Inflammatory macrophage treated with lipopolysaccharide for 1 hour (primary cell): ENCODE data around the gene WNK2.
"Not testable (repeated sequence)": the region's sequence is repeated elsewhere in the genome, so short reads cannot be mapped to it uniquely, and the experiment has no call there.

ENCODE experiments used
- DNase-seq, 2 donors: peaks; one replicate each; pipeline ENCODE4 v3.0.0-alpha.2; 2020 to 2022

WNK2 gene

DNA sequence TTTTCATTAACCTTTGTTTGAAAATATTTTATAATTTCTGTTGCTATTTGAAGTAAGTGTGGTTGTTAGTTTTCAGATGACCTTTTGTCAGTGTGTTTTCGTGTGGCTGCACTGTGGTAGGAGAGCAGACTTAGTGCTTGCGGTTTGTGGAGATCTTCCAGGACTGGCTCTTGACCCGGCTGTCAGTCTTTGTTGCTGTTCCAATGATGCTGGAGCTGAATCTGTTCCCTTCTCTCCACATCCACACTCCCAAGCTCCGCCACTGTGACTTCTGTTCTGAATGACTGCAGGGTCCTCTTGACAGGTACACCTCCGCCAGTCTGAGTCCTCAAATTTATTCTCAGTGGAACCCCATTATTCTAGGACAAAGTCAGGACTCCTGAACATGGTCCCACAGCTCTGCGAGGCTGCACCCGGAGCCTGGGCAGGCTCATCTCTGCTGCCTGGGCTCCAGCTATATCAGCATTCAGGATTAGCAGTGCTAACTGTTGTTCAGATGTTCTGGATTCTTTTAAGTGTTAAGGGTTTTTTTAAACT is 126.0 kb downstream of the WNK2 start:
- DNase-seq = no peak

DNA sequence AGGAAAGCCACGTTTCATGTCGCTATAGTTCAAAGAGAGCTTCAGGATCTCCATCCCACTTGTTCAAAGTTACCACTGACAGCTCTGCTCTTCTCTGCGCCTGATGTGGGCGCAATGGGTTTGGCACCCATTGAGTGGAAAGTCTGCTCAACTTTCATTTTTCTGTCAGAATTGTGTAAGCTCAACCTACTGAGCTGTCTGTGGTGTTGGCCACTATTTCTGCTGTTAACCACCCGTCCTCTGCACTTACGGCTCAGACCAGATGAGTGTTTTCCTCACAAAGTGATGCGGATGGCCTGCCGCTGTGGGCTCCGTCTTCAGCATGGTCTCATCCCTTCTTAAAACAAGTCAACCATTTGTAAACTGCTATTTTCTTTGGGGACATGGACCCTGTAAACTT is 131.2 kb downstream of the WNK2 start:
- DNase-seq = no peak

DNA sequence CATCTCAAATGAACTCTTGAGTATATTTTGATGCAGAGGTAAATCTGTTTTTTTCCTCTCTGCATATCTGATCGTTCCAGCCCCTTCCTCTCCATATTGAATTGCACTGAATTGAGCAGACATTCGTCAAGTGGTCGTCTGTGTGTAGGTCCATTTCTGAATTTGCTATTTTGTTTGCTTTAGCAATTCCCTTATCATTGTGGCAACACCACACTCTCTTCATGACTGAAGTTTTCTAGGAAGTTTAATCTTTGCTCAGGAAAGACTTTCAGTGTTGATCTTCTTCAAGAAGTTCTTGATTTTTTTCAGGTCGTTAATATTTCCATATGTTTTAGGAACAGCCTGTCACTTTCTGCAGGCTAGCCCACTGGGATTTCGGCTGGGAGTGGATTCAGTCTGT is 132.0 kb downstream of the WNK2 start:
- DNase-seq = no peak

DNA sequence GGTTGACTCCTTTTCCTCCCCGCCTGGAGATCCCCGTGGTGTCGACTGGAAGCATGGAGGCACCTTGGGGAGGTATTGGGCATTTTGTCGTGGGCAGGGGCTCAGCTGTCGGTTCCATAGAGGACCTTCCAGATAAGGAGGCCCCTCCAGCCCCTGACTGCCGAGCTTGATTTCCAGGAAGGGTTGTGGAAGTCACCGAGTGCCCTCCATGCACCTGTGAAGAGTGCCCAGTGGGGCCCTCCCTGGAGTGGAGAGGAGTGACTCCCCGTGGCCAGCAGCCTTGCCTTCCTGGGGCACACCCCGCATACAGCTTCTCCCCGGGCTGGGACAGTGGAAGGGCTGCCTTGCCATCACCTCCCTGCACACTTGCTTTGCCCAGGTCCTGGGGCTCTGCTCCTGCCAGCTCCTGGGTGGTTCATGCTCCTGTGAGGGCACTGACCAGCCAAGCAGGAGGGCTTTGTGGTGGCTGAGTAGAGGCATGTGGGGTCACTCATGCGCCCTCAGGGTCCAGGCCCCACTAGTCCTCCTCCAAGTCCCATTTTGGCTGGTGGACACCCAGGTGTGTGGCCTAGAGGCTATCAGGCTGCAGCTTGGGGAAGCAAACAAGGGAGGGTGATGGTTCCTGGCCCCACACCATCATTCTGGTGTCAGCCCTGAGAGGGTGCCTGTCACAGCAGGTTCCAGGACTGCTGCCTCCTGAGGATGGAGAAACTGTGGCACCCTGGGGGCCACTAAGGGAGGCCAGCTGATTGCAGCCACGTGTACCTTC is 133.0 kb downstream of the WNK2 start:
- DNase-seq = no peak

DNA sequence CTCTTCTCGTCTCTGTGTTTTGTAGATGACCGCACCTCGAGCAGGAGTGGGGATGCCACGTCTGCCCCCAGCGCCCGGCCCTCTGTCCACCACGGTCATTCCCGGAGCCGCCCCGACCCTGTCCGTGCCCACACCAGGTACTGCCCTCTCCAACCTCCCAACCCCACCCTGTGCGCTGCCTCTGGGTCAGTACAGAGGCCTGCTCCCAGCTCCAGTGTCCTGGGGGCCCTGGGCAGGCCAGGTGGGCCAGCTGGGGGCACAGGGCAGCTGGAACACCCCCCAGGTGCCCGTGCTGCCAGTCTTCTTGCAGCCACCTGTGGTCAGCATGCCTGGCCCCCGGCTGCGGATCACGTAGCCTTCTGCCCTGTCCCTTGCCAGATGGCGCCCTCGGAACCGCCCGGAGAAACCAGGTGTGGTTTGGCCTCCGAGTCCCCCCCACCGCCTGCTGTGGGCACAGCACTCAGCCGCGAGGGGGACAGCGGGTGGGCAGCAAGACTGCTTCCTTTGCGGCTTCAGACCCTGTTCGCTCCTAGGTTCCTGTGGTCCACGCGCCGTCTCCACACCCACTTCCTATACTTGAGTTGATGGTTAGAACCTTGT is 133.7 kb downstream of the WNK2 start:
- no peak for DNase-seq

DNA sequence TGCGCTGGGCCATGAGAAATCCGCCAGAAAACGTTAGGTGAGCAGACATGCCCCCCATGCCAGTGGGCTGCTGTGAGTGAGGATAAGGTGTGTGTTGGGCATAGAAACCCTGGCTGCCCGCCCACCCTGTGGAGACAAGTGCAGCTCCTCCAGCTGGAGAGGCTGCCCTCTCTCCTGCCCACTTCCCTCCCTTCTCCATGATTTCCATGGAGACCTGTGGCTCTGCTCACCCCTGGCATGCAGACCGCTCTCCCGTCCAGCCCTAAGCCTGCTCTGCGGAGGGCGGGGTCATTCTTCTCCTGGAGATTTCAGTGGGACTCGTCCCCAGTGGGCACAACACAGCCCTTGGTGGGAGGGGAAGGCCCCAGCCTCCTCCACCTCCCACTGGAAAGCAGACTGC is 134.5 kb downstream of the WNK2 start:
- no peak for DNase-seq

DNA sequence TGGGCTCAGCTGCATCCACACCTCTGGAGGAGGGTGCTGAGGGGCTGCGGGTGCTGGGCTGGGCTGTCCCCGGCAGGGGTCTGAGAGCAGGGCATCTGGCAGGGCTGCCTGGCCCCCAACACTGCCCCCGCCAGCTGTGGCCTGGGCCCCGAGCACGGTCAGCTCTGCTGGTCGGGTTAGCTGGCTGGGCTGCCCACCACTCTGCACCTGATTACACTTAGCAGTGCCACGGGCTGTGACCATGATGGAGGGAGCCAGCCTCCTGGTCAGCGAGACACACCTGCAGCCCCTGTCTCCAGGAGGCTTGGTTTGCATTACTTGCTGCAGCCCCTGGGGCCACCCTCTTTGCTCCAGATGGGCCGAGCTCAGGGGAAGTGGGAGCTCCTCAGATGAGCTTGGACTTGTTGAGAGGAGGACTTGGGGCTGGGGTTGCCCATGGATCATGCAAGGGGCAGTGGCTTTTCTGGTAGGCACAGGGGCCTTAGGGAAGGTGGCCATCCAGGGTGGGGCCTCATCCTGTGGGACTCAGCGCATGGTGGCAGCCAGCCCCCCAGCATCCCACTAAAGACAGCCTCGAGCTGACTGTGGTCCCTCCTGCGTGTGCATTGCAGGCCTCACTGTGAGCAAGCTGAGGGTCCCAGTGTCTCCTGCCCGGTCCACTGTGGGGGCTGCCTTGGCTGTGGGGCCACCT is 135.5 kb downstream of the WNK2 start:
- DNase-seq = no peak

DNA sequence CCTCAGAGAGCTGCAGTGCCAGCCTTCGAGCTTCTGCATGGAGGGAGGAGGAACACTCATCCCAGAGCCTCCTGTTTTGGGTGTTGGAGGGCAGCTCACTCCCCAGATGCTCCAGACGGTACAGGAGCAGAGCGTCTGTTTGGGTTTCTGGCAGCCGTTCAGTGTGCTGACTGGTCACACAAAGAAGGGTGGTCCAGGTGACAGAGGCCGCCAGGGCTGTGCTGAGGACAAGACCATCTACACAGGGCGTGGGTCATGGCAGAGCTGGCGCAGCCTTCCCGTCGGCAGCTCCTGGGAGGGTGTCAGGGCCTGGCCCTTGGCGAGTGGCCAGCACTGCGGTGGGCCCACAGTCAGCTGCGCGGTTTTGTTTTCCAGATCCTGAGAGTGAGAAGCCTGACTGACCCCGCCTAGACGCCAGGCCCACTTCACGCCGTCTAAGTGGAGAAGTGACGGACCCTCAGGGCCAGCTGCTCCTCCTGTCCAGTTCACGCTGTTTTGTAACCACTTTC is 136.1 kb downstream of the WNK2 start:
- DNase-seq = no peak

DNA sequence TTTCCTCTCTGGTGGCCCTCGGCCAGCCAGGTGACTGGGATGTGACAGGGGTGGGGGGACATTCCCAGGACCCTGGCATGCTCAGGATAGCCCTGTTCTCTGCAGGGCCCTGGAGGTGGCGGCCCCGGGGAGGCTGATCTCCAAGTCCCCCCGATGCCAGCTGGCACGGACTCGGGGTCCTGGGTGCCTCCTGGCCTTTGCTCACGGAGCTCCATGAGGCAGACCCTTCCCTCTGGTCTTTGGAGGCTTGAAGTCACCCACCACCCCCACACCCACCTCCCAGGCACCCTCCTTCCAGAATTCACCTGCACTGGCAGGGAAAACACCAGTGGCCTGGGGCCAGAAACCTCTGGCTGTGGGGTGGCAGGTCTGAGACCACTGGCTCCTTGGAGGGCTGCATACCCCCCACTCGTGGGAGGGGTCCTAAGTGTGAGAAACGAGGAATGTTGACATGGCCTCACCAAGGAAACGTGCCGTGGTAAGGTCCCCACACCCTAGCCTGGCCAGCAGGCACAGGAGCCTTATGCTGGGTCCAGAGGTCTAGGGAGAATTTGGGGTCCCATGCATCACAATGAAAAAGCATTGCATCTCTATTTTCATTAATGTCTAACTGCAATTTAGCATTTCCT is 136.8 kb downstream of the WNK2 start:
- no peak for DNase-seq

DNA sequence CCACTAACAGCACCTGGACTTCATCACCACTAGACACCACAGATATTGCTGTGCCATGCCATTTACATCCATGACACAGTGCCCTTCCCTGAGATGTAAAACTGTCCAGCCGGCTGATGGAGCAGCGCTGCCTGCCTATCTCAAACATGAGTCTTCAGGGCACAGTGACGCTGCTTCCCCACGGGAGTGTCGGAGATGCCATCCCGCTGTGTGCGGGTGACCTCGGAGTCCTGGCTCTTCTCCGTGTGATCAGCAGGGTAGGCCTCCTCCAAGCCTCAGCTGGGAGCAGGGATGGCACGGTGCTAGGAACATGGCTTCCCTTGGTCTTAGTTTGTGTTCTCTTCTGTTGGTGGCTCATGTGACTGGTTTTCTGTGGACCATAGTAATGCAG is 137.3 kb downstream of the WNK2 start:
- no peak for DNase-seq

DNA sequence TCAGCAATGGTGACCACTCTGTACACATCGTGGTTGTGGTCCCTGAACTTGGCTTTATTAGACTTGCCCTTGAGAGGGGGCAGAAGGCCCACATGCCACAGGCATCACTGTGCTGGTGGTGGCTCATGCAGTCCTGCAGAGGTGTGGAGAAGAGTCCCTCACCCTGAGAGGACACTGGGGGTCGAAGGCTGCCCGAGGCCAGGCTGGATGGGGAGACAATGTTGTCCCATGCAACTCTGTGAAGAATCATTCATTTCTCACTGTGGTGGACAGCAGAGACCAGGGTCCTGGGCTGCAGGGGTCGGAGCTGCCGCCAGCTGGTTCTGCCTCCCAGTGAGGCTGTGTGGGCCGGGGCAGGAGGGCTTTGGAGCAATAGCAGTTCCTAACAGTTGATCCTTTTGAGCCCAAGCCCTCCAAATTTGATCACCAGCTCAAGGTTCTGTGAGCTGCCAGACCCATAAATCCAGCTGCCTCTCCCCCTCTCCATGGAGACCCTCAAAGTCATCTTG is 139.6 kb downstream of the WNK2 start:
- not testable (repeated sequence) for DNase-seq

DNA sequence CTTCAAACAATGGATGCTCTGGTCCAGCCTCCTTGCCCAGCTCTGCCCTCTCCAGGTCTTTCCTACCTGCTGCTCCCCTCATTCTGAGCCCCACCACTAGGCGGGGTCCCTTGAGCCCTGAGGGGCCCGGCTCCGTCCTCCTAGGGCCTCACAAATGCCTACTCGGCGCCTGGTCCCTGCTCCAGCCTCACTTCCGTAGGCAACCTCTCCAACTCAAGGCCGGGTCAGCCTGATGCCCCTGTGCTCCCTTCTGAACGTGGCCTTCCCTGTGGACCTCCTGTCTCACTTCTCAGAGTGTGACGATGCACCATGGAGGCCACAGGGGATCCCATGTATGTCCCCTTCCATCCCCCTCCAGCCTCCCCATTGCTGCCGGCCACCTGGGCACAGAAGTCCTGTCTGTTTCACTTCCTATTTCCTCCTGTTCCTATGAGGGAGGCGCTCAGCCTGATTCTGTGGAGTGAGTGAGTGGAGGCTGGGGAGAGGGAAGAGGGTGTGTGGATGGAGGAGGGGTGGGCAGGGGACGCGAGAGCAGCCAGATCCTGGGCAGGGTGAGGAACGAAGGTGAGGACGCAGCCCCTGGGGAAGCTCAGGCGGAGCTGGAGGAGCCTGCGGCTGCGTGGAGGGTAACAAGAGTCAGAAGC is 140.4 kb downstream of the WNK2 start:
- DNase-seq = no peak

DNA sequence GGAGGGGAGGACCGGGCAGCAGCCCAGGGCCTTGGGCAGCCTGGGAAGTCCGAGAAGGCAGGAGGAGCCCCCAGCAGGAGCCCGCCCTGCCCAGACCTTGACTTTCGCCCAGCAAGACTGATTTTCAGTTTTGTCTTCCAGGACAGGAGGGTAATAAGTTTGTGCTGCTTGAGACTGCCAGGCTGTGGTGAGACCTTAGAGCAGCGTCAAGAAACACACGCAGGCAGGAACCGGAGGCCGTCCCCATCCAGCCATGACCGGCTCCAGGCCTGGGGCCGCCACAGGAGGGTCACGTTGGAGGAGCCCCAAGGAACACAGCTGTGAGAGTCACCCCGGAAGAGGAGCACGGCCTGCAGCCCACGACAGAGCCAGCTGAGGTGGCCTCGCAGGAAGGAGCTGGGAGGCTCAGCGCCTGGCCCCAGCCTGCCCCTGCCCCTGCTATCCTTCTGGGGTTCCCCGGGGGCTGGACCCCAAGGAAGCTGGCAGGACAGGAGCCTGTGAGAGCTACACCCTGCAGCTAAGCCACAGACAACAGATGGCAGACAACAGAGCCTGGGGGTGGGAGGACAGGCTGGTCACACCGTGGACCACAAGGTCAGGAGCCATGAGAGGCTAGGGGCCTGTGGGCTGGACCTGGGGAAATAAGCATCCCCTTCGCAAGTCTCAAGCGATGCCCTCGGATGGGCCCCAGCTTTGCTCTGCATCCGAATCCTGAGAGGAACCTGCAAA is 141.5 kb downstream of the WNK2 start:
- no peak for DNase-seq

DNA sequence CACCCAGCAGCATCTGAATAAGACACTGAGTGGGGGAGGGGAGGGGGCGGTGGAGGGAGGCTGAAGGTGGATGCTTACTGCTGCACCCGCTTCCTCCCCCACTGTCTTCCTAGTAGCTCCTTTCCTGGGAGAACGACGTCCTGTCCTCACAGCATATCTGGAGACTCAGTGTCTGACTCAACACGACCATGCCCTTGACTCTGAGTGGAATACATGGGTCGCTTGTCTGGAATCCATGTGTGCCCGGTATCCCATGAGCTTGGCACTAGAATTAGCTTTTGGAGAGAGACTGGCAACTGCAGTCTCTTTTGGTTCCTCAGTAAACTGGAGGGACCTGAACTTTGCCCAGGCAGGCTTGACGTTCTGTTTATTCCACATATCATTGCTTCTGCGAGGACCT is 142.1 kb downstream of the WNK2 start:
- no peak for DNase-seq

DNA sequence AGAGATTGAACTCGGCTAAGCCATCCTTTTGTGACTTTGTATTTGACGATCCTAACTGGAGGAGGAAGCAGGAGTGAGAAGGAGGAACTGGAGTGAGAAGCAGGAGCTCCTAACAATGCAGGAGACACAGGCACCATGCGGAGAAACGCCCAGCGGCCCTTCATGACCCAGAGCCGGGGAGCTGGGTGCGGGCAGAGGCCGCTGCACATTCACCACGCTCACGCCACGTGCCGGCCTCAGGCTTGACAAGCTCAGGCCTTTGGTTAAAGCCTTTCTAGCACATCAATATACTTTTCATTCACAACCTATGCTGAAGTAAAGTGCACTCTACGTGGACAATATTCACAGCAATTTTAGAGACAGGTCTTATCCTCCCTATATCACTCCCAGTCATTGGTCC is 142.7 kb downstream of the WNK2 start:
- no peak for DNase-seq

DNA sequence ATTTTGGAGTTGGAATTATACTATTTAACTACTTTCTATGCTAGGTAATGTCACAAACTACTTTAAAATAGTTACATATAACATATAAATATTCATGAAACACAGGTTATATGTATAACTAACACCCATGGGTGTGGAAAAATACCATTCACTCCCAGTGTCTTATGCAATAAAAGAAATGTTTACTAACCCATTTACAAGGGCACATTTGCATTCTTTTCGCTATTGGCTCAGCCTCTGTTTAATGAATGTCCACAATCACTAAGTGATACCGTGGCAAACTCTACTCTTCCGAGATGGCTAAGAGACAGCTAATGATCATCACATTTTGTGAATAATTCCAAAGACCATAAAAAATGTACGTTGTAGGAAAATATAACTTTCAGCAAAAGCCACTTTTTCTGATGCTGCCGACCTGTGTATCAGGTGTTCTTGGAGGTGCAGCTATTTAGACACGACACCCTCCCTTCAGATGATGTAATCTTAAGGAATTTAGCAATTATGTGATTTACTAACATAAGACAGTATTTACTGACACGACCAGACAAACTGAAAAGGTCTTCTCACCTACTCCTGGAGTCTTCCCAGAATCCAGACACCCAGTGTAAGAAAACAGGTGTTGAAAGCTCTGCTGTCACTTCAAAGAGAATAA is 145.8 kb downstream of the WNK2 start:
- DNase-seq = no peak

DNA sequence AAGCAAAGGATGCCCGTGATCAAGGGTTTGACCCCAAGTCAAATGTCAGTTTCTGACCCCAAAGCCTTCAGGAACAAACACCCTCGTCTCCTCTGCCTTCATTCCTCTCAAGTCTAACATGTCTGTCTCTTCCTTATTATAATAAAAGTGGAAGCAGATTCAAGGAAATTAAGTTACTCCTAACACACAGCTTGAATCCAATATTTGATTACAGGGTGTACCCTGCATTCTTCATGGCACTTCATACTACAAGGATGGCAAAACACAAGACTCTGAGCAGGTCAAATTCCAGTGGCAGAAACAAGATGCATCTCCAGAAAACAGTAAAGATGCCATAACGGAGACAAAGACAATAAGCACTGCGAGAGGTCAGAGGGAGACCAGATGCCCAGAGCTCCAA is 148.4 kb downstream of the WNK2 start:
- no peak for DNase-seq

DNA sequence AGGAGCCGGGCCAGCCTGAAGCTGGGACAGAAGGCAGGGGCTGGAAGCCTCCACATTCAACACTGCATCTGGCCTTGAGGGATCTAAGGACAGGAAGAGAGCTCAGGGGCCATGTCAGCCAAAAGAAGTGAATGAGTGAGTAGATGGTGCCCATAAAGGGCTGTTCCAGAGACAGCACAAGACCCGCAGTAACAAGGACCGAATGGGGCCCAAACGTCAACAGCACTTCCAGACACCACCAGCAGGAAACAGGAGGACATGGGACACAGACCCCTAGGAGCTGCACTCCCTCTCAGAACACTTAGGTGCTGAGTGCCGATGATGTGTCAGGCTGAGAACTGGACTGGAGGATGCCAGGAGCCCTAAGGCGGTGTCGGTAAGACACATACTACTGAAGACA is 152.8 kb downstream of the WNK2 start:
- no peak for DNase-seq

DNA sequence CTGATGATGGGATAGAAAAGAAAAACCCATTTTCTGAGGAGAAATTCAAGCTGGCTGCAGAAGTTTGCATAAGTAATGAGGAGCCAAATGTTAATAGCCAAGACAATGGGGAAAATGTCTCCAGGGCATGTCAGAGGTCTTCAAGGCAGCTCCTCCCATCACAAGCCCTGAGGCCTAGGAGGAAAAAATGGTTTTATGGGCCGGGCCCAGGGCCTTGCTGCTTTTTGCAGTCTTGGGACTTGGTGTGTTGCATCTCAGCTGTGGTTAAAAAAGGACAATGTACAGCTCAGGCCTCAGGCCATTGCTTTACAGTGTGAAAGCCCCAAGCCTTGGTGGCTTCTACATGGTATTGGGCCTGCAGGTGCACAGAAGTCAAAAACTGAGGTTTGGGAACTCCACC is 154.3 kb downstream of the WNK2 start:
- DNase-seq = not testable (repeated sequence)

DNA sequence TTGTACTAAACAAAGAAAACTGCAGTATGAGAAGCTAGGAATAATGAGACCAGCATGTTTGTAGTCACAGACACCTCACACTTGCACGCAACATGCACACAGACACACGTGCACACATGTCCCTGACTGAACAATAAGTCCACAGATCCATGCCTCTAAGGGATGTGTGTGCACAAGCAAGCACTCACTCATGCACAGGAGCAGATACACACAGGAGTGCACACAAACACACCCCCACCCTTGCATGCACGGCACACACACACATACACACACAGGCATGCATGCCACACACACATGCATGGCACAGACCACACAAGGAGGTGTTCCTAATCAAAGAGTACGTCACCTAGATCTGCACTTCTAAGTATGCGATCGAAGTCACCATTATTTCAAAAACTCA is 156.2 kb downstream of the WNK2 start:
- no peak for DNase-seq

DNA sequence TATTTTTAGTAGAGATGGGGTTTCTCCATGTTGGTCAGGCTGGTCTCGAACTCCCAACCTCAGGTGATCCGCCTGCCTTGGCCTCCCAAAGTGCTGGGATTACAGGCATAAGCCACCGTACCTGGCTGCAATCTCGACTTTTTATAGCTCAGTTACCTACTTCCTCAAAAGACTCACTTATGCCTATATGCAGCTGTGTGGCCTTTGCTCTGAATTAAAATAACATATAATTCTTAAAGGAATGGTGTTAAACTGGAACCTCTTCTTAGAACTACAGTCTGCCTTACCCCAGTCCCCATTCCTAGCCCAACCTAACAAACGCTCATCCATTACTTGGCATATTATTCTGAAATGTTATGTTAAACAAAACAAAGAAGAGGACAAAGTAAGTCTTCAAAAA is 157.9 kb downstream of the WNK2 start:
- not testable (repeated sequence) for DNase-seq
